Cardiac muscle cell (in vitro differentiated cells and primary cell): ENCODE results near the gene SPATS2L. TPM values are rescaled to one million over a fixed set of nuclear protein-coding genes. Genes with fewer than 3 reads are reported as not detected.
A peak's percentile ranks its signal among the peaks of the same experiment; 100 is the strongest.

Source experiments
- DNase-seq, 2 donors: peaks; one replicate each; pipeline versions ENCODE4 v3.0.0 to v3.0.0-alpha.2; 2010 to 2017; ENCODE audit warnings: low read depth in 1 of 2, low spot score in 1 of 2
- H3K27ac ChIP-seq: fragments of 200-600 bp; sonication (generic); 2 replicates; pipeline ENCODE4 v1.5.1; 2016
- H3K27me3 ChIP-seq: fragments of 200-600 bp; sonication (generic); 2 replicates; pipeline ENCODE4 v1.6.0; 2016; ENCODE audit warnings: control low read depth
- H3K36me3 ChIP-seq: fragments of 200-600 bp; sonication (generic); 2 replicates; pipeline ENCODE4 v1.5.1; 2016; ENCODE audit warnings: control low read depth
- H3K4me1 ChIP-seq: fragments of 200-600 bp; sonication (generic); 2 replicates; pipeline ENCODE4 v1.8.1; 2017; ENCODE audit warnings: low read depth, mild to moderate bottlenecking, mixed run types
- H3K4me3 ChIP-seq: fragments of 200-600 bp; sonication (generic); 2 replicates; pipeline ENCODE4 v1.5.1; 2016; ENCODE audit warnings: mild to moderate bottlenecking
- H3K9me3 ChIP-seq: fragments of 200-600 bp; sonication (generic); 2 replicates; pipeline ENCODE4 v1.5.1; 2017; ENCODE audit warnings: low read depth, mild to moderate bottlenecking, control low read depth
- CTCF ChIP-seq: IDR thresholded peaks from 2 replicates; pipeline ENCODE4 v1.5.1; 2012; ENCODE audit warnings: low read depth, mild to moderate bottlenecking, low read length
- polyA plus RNA-seq: library from polyadenylated mRNA; unstranded; fragments of >200 nt; fragmentation: Nextera tagmentation; extraction: Ambion mirVana; gene quantifications from 2 replicates; pipeline ENCODE4 v1.2.1, GENCODE V29; 2016
- total RNA-seq: library from RNA; depleted of rRNA; stranded (reverse); fragments of >200 nt; gene quantifications from 2 replicates; pipeline ENCODE4 v1.2.3, GENCODE V29; 2016

Gene SPATS2L
- total and polyA plus RNA-seq, 2 experiments from 2014 or later, result 20.0 to 37.4 TPM

DNA sequence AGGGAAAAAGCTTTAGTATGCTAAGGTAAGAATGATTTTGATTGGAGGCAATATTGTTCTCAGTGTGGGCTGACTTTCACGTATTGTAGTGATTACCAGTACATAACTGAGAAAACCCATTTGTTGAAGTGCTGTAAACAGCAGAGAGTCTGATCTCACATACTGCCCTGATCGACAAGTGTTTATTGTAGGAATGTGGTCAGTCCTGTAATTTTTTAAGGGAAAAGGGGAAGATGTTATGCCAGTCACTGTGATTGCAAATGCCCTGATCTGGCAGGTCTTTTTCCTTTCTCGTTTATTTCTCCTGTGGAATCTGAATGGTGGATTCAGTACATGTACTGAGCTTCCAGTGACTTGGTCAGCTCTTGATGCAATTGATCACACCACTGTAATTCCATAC lies 11.5 kb downstream of the SPATS2L start:
- Histone ChIP-seq H3K4me1 (peaks cover 5% of the 10 kb centered on the region), H3K27me3 (no peaks in the 10 kb centered on the region), H3K9me3 (no peaks in the 10 kb centered on the region), H3K36me3 (no peaks in the 10 kb centered on the region), H3K27ac (no peak overlapping the region), H3K4me3 (no peak overlapping the region)
- no peak for TF ChIP-seq CTCF
- no peak for DNase-seq

DNA sequence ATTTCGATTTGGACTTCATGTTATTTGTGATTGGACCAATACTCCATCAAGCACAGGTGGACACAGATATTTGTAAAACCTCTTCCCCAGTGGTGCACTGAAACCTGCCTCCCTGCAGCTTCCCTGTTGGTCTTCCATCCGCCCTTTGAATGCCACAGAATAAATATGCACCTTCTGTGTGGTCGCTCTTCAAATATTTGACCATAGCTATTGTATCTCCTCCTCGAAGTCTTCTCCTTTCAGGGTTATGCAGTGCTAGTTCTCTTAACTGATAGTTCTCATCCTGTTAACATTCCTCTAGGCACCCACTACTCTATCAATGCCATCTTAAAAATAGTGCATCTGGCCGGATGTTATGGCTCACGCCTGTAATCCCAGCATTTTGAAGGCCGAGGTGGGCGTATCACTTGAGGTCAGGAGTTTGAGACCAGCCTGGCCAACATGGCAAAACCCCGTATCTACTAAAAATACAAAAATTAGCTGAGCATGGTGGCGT lies 12.5 kb downstream of the SPATS2L start:
- no peak for DNase-seq
- H3K27me3 ChIP-seq, result no peaks in the 10 kb centered on the region
- H3K9me3 ChIP-seq, result no peaks in the 10 kb centered on the region
- peaks cover 5% of the 10 kb centered on the region for H3K4me1 ChIP-seq
- H3K4me3 ChIP-seq, result no peak overlapping the region
- H3K27ac ChIP-seq, result no peak overlapping the region
- H3K36me3 ChIP-seq, result no peaks in the 10 kb centered on the region
- TF ChIP-seq CTCF, result no peak

DNA sequence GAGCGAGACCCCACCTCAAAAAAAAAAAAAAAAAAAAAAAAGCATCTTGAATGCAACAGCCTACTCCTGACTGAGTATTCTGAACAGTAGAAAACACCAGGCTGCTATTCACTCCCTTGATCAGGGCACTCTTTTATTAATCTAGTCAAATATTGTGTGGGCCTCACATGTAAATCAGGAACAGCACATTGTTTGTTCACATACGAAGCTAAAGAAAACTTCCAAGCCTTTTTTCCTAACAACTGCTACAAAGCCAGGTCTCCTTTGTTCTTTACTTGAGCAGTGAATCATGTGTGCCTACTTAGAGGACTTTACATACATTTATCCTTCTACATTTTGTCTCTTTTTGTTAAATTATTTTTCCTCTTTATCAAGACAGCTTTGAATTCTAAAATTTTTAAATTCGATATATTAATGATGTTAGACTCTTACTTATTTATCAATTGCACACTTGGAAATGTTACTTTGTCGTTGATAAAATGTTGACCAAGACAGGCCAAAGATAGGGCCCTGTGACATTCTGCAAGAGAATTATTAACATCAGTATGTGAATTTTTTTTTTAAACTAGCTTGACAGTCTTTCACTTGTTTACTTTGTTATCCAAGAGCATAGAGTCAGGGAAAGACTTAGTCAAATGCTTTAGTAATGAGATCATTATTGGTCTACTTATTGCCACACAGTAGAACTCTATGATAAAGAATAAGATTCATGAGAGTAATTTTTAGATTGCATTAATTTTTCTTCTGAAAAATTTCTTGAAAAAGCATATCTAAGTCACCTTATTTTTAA lies 13.2 kb downstream of the SPATS2L start:
- H3K4me3 ChIP-seq, result no peak overlapping the region
- TF ChIP-seq CTCF, result no peak
- H3K27ac ChIP-seq, result no peak overlapping the region
- peak in 1 of 2 donors; percentile 75 for DNase-seq
- peaks cover 5% of the 10 kb centered on the region for H3K4me1 ChIP-seq
- H3K9me3 ChIP-seq, result no peaks in the 10 kb centered on the region
- no peaks in the 10 kb centered on the region for H3K36me3 ChIP-seq
- no peaks in the 10 kb centered on the region for H3K27me3 ChIP-seq

- no peaks in the 10 kb centered on the region for H3K27me3 ChIP-seq
Observed at GRCh38 chr2:200320344-200320743, 13.9 kb downstream of the SPATS2L start.

GRCh38 chr2:200320991-200321390 lies 14.5 kb downstream of the SPATS2L start:
- H3K27ac ChIP-seq, result no peak overlapping the region
- H3K36me3 ChIP-seq, result no peaks in the 10 kb centered on the region
- no peaks in the 10 kb centered on the region for H3K27me3 ChIP-seq
- peaks cover 5% of the 10 kb centered on the region for H3K4me1 ChIP-seq
- no peaks in the 10 kb centered on the region for H3K9me3 ChIP-seq
- no peak for TF ChIP-seq CTCF
- H3K4me3 ChIP-seq, result no peak overlapping the region
- no peak for DNase-seq

More at GRCh38 chr2:200320344-200320743, 13.9 kb downstream of the SPATS2L start:
- no peak for TF ChIP-seq CTCF
- Histone ChIP-seq H3K4me1 (peaks cover 5% of the 10 kb centered on the region), H3K27ac (no peak overlapping the region), H3K9me3 (no peaks in the 10 kb centered on the region), H3K36me3 (no peaks in the 10 kb centered on the region), H3K4me3 (no peak overlapping the region)
- DNase-seq, result no peak
